GM10248 (cell line): Measurements from ENCODE around the gene NPHS1.

Experiments used
- CTCF ChIA-PET: fragments of 300-600 bp; sonication (Branson Sonifier 250); formaldehyde crosslinking; extraction: SDS; loops from one replicate; lab custom pipeline; 2021; ENCODE audit warnings: antibody characterized with exemption; lab: Yijun Ruan, JAX
- POLR2A ChIA-PET: fragments of 350-650 bp; sonication (Branson Sonifier 250); formaldehyde crosslinking; extraction: SDS; loops from one replicate; lab custom pipeline; 2020; ENCODE audit warnings: antibody characterized with exemption; lab: Yijun Ruan, JAX
- DNase-seq: peaks from one replicate; pipeline ENCODE4 v3.0.0; 2012; ENCODE audit errors: extremely low spot score
- CTCF ChIP-seq: IDR thresholded peaks from 2 replicates; pipeline ENCODE4 v1.5.1; 2012; ENCODE audit warnings: mild to moderate bottlenecking, low read depth; ENCODE audit errors: extremely low read depth, missing control alignments, control extremely low read depth

The NPHS1 gene

DNA sequence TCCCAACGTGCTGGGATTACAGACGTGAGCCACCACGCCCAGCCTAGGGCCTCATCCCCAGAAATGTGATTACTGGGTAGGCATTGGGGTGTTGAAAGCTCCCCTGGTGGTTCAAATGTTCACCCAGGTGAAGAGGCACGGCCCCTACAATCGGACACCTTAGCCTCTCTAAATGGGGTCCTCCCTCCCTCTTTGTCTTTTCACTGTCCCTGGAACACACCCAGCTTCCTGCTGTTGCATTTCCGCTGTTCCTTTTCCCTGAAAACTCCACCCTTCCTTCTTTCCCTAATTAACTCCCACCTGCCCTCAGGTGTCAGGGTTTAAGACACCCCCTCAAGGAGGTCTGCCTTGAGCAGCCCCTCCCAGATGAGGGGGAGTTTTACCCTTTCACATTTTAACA is 36.0 kb downstream of the NPHS1 start:
- TF ChIP-seq CTCF, result no peak
- ChIA-PET CTCF (interaction anchor here (1.5 kb wide), 1 partner anchor 10 kb away, joined by 6 read pairs; no protein-coding TSS in a partner anchor), POLR2A (no interaction called here)
- DNase-seq, result no peak

GRCh38 chr19:35813043-35813890 is 39.0 kb downstream of the NPHS1 start:
- ChIA-PET CTCF (no interaction called here), POLR2A (no interaction called here)
- no peak for DNase-seq
- TF ChIP-seq CTCF, result no peak

- no peak for TF ChIP-seq CTCF
- DNase-seq, result no peak
- ChIA-PET POLR2A (no interaction called here), CTCF (no interaction called here)
Measured at GRCh38 chr19:35812220-35813042, 39.9 kb downstream of the NPHS1 start, which contains the start of gene PRODH2. PRODH2 (minus strand) TSS chr19:35812845; CDS start chr19:35812805, 40 bp downstream.

GRCh38 chr19:35811317-35812219 is 40.7 kb downstream of the NPHS1 start:
- POLR2A ChIA-PET, result no interaction called here

GRCh38 chr19:35807633-35808032 is 44.7 kb downstream of the NPHS1 start:
- no peak for DNase-seq
- ChIA-PET POLR2A (no interaction called here), CTCF (no interaction called here)
- no peak for TF ChIP-seq CTCF

More at GRCh38 chr19:35811317-35812219, 40.7 kb downstream of the NPHS1 start:
- CTCF ChIA-PET, result no interaction called here
- TF ChIP-seq CTCF, result no peak
- no peak for DNase-seq
